HG03025 (cell line): Measurements from ENCODE around the gene MAGEA10.
"Not testable (repeated sequence)": the region's sequence is repeated elsewhere in the genome, so short reads cannot be mapped to it uniquely, and the experiment has no call there.

Experiments used
- ATAC-seq: cut with Tn5 transposase; IDR thresholded peaks from one replicate; pipeline ENCODE4 v1.9.1; 2021; ENCODE audit warnings: mild to moderate bottlenecking, moderate library complexity; ENCODE audit not compliant: unreplicated experiment, low FRiP score

Gene MAGEA10

GRCh38 chrX:152138388-152138784 is at the start of gene MAGEA10:
MAGEA10 (minus strand) TSS chrX:152138577; CDS start chrX:152135620, 2,957 bp downstream.
- ATAC-seq, result no peak

GRCh38 chrX:152177497-152178269 is 39.3 kb upstream of the MAGEA10 start:
- no peak for ATAC-seq

- ATAC-seq, result no peak
Observed at GRCh38 chrX:152177052-152177451, 38.7 kb upstream of the MAGEA10 start.

GRCh38 chrX:152175892-152176291 is 37.5 kb upstream of the MAGEA10 start:
- ATAC-seq, result not testable (repeated sequence)

GRCh38 chrX:152173923-152174322 is 35.5 kb upstream of the MAGEA10 start:
- not testable (repeated sequence) for ATAC-seq

- ATAC-seq, result no peak
Observed at GRCh38 chrX:152170621-152171020, 32.2 kb upstream of the MAGEA10 start.

GRCh38 chrX:152165033-152165743 is 26.8 kb upstream of the MAGEA10 start:
- ATAC-seq, result no peak

- ATAC-seq, result no peak
Observed at GRCh38 chrX:152157042-152157441, 18.7 kb upstream of the MAGEA10 start.

GRCh38 chrX:152155766-152156310 is 17.5 kb upstream of the MAGEA10 start:
- no peak for ATAC-seq

- no peak for ATAC-seq
Observed at GRCh38 chrX:152154050-152154449, 15.7 kb upstream of the MAGEA10 start.

- no peak for ATAC-seq
Observed at GRCh38 chrX:152151256-152151655, 12.9 kb upstream of the MAGEA10 start.

GRCh38 chrX:152149648-152150047 is 11.3 kb upstream of the MAGEA10 start:
- no peak for ATAC-seq

- no peak for ATAC-seq
Observed at GRCh38 chrX:152139589-152139988, 1.2 kb upstream of the MAGEA10 start.

- no peak for ATAC-seq
Observed at GRCh38 chrX:152137771-152138387, 498 bp downstream of the MAGEA10 start.

GRCh38 chrX:152136312-152136711 is 2.1 kb downstream of the MAGEA10 start:
- ATAC-seq, result no peak

- ATAC-seq, result no peak
Observed at GRCh38 chrX:152131525-152131924, 6.9 kb downstream of the MAGEA10 start.

- not testable (repeated sequence) for ATAC-seq
Observed at GRCh38 chrX:152129069-152129844, 9.1 kb downstream of the MAGEA10 start.

GRCh38 chrX:152117305-152117704 is 21.1 kb downstream of the MAGEA10 start:
- ATAC-seq, result no peak

- ATAC-seq, result no peak
Observed at GRCh38 chrX:152108527-152108926, 29.9 kb downstream of the MAGEA10 start.

GRCh38 chrX:152103866-152104265 is 34.5 kb downstream of the MAGEA10 start:
- no peak for ATAC-seq
